VCaP (cell line): ENCODE results near the gene TNFRSF11A.
A peak's percentile ranks its signal among the peaks of the same experiment; 100 is the strongest.

Source experiments
- H3K27ac ChIP-seq: fragments of 450-650 bp; 2 replicates; pipeline ENCODE4 v1.5.1; 2017
- TF ChIP-seq, protein P1 (sequence below): fragments of 450-650 bp; conservative IDR thresholded peaks from 2 replicates; pipeline ENCODE4 v1.5.1; 2017; ENCODE audit warnings: mild to moderate bottlenecking, moderate library complexity

Gene TNFRSF11A

GRCh38 chr18:62435435-62436031 is 110.4 kb downstream of the TNFRSF11A start:
- H3K27ac ChIP-seq: peak overlapping the region; percentile 28; the same call in 1 of the 2 replicates
- TF ChIP-seq, protein P1, sequence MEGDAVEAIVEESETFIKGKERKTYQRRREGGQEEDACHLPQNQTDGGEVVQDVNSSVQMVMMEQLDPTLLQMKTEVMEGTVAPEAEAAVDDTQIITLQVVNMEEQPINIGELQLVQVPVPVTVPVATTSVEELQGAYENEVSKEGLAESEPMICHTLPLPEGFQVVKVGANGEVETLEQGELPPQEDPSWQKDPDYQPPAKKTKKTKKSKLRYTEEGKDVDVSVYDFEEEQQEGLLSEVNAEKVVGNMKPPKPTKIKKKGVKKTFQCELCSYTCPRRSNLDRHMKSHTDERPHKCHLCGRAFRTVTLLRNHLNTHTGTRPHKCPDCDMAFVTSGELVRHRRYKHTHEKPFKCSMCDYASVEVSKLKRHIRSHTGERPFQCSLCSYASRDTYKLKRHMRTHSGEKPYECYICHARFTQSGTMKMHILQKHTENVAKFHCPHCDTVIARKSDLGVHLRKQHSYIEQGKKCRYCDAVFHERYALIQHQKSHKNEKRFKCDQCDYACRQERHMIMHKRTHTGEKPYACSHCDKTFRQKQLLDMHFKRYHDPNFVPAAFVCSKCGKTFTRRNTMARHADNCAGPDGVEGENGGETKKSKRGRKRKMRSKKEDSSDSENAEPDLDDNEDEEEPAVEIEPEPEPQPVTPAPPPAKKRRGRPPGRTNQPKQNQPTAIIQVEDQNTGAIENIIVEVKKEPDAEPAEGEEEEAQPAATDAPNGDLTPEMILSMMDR: no peak

DNA sequence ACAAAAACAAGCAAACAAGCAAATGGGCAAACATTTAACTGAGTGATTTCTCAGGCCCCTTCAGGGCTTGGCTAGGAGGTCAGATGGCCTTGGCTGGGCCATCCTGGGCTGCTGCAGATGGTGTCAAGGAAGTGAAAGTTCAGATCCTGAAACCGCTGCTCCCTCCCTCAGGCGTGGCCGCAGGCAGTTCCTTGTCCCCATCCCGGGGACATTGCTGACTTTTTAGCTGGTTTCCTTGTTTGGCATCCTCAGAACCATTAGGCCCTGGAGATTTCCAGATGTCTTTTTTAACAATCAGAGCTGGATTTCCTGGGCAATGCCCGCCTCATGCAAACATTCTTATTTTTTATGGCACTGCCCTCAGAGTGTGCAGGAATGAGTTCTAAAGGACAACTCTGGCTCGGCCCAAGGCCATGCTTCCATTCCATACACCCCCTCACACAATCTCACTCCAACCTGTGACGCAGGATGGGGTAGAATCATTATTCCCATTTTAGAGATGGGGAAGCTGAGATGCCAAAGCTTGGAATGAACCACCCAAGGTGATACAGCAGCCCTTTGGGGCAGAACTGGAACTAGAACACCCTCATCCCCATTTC is 111.6 kb downstream of the TNFRSF11A start:
- TF ChIP-seq, protein P1: no peak
- H3K27ac ChIP-seq: peak overlapping the region; percentile 28; the same call in 1 of the 2 replicates

- H3K27ac ChIP-seq: peak overlapping the region; percentile 28; the same call in 1 of the 2 replicates
- TF ChIP-seq, protein P1: no peak
Observed at GRCh38 chr18:62437235-62438017, 112.3 kb downstream of the TNFRSF11A start.

DNA sequence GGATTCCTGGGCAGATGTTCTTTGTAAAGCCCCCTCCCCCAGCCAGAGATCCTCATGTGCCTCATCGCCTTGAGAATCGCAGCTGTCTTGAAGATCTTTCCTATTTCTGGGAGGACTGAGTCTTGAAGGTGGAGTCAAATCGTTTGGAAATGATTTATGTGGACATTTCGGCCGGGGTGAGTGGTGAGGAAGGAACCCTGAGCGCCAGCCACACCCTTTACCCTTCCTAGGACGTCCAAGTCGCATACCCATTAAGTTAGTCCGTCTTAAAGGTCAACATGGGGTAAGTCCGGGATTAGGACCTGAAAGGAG is 112.9 kb downstream of the TNFRSF11A start:
- H3K27ac ChIP-seq: no peak overlapping the region

GRCh38 chr18:62438402-62438801 is 113.3 kb downstream of the TNFRSF11A start:
- TF ChIP-seq, protein P1: no peak
- H3K27ac ChIP-seq: no peak overlapping the region

More for the DNA sequence above, 112.9 kb downstream of the TNFRSF11A start:
- TF ChIP-seq, protein P1: no peak

GRCh38 chr18:62438866-62439265 is 113.8 kb downstream of the TNFRSF11A start:
- TF ChIP-seq, protein P1: no peak
- H3K27ac ChIP-seq: no peak overlapping the region
